NCI-H2107 treated with DMSO at 0.1 percent for 48 hours (cell line): Measurements from ENCODE around the gene ERCC6L2.

ENCODE experiments used
- DNase-seq: peaks from one replicate; lab custom pipeline; 2025; ENCODE audit not compliant: unreplicated experiment; lab: John Stamatoyannopoulos, UW

ERCC6L2 gene

DNA sequence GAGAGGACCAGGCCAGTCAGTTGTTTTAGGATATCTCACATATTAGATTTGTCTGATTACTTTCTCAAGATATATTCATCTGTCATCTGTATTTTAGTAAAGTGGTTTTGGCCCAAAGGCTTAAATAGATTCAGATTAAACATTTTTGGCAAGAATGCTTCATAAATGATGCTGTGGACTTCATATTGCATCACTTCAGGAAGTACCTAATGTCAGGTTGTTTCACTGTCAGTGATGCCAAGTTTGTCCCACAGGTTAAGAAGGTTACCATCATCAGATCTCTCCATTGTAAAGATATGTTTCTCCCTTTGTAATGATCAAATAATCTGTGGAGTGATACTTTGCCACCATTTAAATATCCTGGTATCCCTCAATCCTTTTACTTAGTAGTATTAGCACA lies 37.3 kb downstream of the ERCC6L2 start:
- DNase-seq = no peak

DNA sequence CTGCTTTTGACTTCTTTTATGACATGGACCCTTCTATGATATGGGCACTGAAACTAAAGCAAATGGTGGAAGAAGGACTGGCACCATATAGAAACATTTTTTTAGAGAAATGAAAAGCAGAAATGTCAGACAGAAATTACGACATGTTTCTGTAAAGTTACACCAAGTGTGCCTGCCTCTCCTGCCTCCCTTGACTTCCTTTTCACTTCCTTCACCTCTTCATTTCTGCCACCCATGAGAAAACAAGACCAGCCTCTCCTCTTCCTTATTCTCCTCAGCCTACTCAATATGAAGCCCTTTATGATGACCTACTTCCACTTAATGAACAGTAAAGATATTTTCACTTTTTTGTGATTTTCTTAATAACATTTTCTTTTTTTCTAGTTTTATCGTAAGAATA lies 44.5 kb downstream of the ERCC6L2 start:
- no peak for DNase-seq

DNA sequence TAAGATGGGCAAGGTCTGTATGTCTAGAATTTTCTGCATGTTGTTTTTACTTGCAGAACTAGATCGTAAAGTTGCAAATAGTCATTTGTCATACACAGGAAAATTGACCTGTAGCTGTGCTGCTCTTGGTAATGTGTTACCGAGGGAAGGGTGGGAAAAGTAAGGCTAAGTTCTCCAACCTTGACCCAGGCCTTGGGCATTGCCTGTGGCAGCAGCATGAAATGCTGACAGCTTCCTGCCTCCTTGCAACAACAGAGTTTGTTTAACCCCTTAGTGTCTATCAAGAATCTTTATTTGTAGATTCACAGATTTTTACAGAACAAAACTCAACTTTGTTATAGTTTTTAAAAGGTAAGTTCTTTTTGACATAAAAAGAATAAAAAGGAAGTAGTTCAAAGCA lies 48.3 kb downstream of the ERCC6L2 start:
- no peak for DNase-seq

DNA sequence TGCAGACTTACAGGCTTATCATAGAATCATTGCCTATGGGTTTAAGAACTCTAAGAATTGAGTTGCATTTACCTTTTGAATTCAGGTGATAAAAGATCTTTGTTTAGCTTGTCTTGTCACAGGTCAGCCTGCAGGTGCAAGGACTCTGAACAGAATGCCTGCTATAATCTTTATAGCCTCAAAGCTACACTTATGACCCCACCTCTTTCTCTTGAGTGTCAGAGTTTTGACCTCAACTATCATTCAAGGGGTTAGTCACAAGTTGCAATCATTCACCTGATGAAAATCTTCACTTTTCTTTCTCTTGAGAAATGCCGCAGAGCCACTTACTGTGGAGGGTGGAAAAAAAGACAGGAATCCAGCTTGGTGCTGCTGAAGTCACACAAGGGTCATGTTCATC lies 49.5 kb downstream of the ERCC6L2 start:
- no peak for DNase-seq

DNA sequence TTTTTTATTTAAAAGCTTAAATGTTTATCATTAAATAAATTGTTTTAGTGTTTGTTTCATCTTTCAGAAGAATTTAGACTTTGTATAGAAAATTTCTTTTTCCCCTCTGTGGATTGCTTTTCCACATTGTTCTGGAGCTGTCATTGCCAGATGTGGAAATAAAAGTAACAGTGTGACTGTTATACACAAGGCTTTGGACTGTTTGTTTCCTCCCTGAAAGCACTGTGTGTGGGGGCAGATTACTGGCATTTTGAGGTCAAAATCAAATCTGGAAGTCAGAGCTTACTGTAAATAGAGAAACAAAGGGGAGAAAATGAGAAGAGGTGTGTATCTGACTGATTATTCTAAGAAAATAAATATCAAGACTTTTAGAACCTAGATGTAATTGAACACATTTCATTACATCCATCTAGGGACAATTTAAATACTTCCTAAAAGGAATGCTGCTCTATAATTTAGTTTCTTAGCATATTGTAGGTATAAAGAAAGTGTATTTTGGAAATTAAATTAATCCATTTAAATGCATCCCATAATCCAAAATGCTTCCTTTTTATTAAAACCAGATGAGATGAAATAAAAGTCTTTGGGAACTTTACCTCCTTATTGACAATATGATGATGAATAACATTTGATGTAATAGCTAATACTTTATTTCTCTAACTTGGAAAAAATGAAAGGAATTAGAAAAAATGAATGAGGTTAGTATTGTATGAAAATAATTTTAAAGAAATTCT lies 51.9 kb downstream of the ERCC6L2 start:
- no peak for DNase-seq

GRCh38 chr9:95930277-95930676 lies 54.8 kb downstream of the ERCC6L2 start:
- no peak for DNase-seq

- DNase-seq = no peak
These were observed 60.5 kb downstream of the ERCC6L2 start for GRCh38 chr9:95935861-95936578.

GRCh38 chr9:95936579-95937075 lies 61.1 kb downstream of the ERCC6L2 start:
- no peak for DNase-seq

- no peak for DNase-seq
These were observed 61.6 kb downstream of the ERCC6L2 start for GRCh38 chr9:95937131-95937530.

GRCh38 chr9:95938724-95939123 lies 63.2 kb downstream of the ERCC6L2 start:
- no peak for DNase-seq

DNA sequence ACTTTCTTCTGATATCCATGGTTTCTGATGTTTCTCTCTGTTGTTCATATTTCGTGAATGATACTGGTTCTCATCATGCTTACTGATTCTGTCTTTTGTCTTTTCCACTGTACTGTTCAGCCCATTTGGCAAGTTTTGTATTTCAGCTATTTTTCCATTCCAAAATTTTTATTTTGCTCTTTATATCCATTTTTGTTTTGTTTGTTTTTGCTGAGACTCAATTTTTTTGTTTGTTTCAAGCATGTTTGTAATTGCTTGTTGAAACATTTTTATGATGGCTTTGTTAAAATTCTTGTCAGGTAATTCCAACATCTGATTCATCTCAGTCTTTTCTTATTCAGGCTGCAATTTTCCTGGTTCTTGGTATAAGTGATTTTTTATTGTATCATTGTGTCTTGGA lies 64.0 kb downstream of the ERCC6L2 start:
- DNase-seq = no peak

DNA sequence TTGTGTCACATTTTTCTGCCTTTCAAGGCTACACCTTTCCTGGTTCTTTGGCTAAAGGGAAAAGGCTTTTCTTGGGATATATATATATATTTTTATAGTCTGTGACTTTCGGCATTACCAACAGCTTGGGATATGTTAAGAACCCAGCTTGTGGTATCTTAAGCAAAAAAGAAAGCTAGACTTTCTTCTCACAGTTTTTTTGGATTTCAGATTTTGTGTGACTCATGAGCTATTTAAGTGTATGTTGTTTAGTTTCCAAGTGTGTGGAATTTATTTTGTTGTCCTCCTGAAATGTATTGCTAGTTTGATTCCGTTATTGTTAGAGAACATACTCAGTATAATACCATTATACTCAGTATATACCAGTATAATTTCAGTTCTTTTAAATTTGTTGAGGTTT lies 64.8 kb downstream of the ERCC6L2 start:
- DNase-seq = no peak

DNA sequence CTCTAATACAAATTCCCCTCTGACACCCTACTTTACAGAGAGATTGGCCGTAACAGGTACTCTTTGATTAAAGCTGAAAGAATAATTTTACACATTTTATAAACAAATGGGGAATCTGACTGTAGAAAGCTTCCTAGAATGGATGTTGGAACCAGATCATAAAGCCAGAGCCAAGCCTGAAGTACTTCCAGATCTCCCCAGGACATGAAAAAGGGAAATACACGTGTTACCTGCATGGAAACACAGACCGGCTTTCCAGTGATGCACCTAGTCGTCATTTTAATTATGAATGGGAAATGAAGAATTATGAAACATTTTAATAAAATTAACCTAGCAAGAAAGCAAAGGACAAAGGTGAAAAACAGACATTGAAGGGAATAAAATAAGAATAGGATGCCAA lies 66.5 kb downstream of the ERCC6L2 start:
- DNase-seq = no peak

- DNase-seq = no peak
These were observed 71.6 kb downstream of the ERCC6L2 start for GRCh38 chr9:95947118-95947517.

- no peak for DNase-seq
These were observed 77.0 kb downstream of the ERCC6L2 start for GRCh38 chr9:95952471-95952870.

GRCh38 chr9:95953986-95954385 lies 78.5 kb downstream of the ERCC6L2 start:
- DNase-seq = no peak

- no peak for DNase-seq
These were observed 79.4 kb downstream of the ERCC6L2 start for GRCh38 chr9:95954940-95955339.

- DNase-seq = no peak
These were observed 87.4 kb downstream of the ERCC6L2 start for GRCh38 chr9:95962936-95963335.

- DNase-seq = no peak
These were observed 88.2 kb downstream of the ERCC6L2 start for GRCh38 chr9:95963659-95964058.

GRCh38 chr9:95966306-95966705 lies 90.8 kb downstream of the ERCC6L2 start:
- no peak for DNase-seq

- DNase-seq = no peak
These were observed 94.8 kb downstream of the ERCC6L2 start for GRCh38 chr9:95970317-95970716.

DNA sequence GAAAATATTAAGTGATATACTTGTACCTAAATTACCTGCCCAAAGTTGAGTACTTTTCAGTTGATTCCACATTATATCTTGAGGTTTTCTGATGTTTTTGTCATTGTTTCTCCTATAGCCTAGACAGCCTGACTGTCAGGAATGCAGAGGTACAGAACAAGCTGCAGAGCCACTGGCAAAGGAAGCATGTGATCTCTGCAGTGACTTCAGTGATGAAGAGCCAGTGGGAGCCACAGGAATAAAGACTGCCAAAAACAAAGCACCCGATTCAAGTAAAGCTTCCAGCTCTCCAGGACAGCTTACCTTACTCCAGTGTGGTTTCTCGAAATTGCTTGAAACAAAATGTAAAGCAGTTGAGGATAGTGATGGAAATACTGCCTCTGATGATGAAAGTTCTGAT lies 96.3 kb downstream of the ERCC6L2 start:
- DNase-seq = no peak

GRCh38 chr9:95974389-95974788 lies 98.9 kb downstream of the ERCC6L2 start:
- DNase-seq = no peak
